Calu3 (cell line): Measurements from ENCODE around the gene THADA. TPM values are rescaled to one million over a fixed set of nuclear protein-coding genes. Genes with fewer than 3 reads are reported as not detected.
A peak's percentile ranks its signal among the peaks of the same experiment; 100 is the strongest.

Experiments
- BruUV-seq: library from RNA; stranded (reverse); fragments of 400-500 nt; replicated peaks from 2 replicates; lab custom pipeline; 2021; lab: Mats Ljungman, UMichigan
- CTCF ChIA-PET: fragments of 300-600 bp; sonication (Branson Sonifier 250); formaldehyde crosslinking; loops from one replicate; lab custom pipeline; 2022; ENCODE audit warnings: antibody characterized with exemption; lab: Charles Lee
- DNase-seq: peaks from one replicate; pipeline ENCODE4 v3.0.0; 2022
- H3K27ac Mint-ChIP-seq: one replicate; pipeline ENCODE4 v1.8.0; 2022; ENCODE audit warnings: mixed read lengths; ENCODE audit not compliant: unreplicated experiment
- H3K27me3 Mint-ChIP-seq: one replicate; pipeline ENCODE4 v1.8.0; 2022; ENCODE audit warnings: mixed read lengths; ENCODE audit not compliant: unreplicated experiment
- H3K36me3 Mint-ChIP-seq: one replicate; pipeline ENCODE4 v1.8.0; 2022; ENCODE audit warnings: mild to moderate bottlenecking, moderate library complexity, mixed read lengths; ENCODE audit not compliant: insufficient read depth, unreplicated experiment
- H3K4me1 Mint-ChIP-seq: one replicate; pipeline ENCODE4 v1.8.0; 2022; ENCODE audit warnings: mild to moderate bottlenecking, low read depth, mixed read lengths; ENCODE audit not compliant: unreplicated experiment
- H3K4me3 Mint-ChIP-seq: one replicate; pipeline ENCODE4 v1.8.0; 2022; ENCODE audit warnings: mild to moderate bottlenecking, low read depth, moderate library complexity, mixed read lengths; ENCODE audit not compliant: unreplicated experiment
- H3K9me3 Mint-ChIP-seq: one replicate; pipeline ENCODE4 v1.8.0; 2022; ENCODE audit warnings: low read depth, mixed read lengths; ENCODE audit not compliant: unreplicated experiment
- intact Hi-C: fragments of 100-400 bp; cut with micrococcal nuclease; formaldehyde crosslinking; loops from one replicate; pipeline ENCODE4 v1.10.0; 2022; ENCODE audit not compliant: unreplicated experiment
- total RNA-seq: library from RNA; stranded (reverse); gene quantifications from 2 replicates; pipeline ENCODE4 v1.2.3, GENCODE V29; 2022
- TF ChIP-seq, protein P1 (sequence below): fragments of 200-600 bp; IDR thresholded peaks from one replicate; pipeline ENCODE4 v1.8.0; 2022; ENCODE audit warnings: antibody characterized with exemption; ENCODE audit not compliant: unreplicated experiment

Gene THADA
- total RNA-seq, 1 experiment from 2014 or later = 35.5 TPM

DNA sequence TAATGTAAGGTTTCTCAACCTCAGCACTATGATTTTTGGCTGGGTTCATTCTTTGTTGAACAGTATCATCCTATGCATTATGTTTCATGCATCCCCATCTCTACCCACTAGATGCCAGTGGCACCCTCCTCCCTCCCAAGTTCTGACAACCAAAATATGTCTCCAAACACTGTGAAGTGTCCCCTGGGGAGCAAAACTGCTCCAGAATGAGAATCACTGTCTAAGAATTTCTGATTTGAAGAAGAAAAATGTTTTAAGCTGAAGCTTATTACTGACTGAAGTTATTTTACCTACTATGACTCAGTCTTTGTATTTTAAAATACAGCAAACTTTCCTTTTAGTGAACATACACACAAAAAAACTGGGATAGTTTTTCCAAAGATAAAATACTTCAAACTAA lies 3.4 kb downstream of the THADA start:
- H3K9me3 Mint-ChIP-seq = no peaks in the 10 kb centered on the region
- intact Hi-C loops = no loop called here
- DNase-seq = no peak
- no peak overlapping the region for H3K4me3 Mint-ChIP-seq
- no peak overlapping the region for H3K27ac Mint-ChIP-seq
- H3K4me1 Mint-ChIP-seq = peaks cover 23% of the 10 kb centered on the region
- no peaks in the 10 kb centered on the region for H3K27me3 Mint-ChIP-seq
- BruUV-seq = no TSS peak
- peaks cover 26% of the 10 kb centered on the region for H3K36me3 Mint-ChIP-seq
- TF ChIP-seq, protein P1, sequence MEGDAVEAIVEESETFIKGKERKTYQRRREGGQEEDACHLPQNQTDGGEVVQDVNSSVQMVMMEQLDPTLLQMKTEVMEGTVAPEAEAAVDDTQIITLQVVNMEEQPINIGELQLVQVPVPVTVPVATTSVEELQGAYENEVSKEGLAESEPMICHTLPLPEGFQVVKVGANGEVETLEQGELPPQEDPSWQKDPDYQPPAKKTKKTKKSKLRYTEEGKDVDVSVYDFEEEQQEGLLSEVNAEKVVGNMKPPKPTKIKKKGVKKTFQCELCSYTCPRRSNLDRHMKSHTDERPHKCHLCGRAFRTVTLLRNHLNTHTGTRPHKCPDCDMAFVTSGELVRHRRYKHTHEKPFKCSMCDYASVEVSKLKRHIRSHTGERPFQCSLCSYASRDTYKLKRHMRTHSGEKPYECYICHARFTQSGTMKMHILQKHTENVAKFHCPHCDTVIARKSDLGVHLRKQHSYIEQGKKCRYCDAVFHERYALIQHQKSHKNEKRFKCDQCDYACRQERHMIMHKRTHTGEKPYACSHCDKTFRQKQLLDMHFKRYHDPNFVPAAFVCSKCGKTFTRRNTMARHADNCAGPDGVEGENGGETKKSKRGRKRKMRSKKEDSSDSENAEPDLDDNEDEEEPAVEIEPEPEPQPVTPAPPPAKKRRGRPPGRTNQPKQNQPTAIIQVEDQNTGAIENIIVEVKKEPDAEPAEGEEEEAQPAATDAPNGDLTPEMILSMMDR = no peak
- CTCF ChIA-PET = interaction anchor here (1.1 kb wide), 1 partner anchor 33 kb away, joined by 3 read pairs; no protein-coding TSS in a partner anchor

DNA sequence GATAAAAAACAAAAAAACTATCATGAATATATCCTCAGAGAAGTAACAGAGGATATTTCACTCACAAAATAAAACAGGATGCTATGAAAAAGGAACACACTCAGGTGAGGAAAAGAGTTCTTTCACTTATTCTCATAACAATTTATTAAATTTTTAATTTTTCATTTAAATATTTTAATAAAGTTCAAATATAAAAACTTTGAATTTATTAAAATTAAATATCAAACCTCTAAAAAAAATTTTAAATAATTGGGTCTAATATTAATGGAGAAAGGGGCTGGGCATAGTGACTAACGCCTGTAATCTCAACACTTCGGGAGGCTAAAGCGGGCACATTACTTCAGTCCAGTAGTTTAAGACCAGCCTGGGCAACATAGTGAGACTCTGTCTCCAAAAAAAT lies 10.1 kb downstream of the THADA start:
- Mint-ChIP-seq H3K36me3 (peaks cover 24% of the 10 kb centered on the region), H3K27ac (no peak overlapping the region), H3K4me1 (no peaks in the 10 kb centered on the region), H3K4me3 (no peak overlapping the region), H3K9me3 (no peaks in the 10 kb centered on the region), H3K27me3 (no peaks in the 10 kb centered on the region)
- BruUV-seq = no TSS peak
- no peak for DNase-seq
- TF ChIP-seq, protein P1 = no peak
- CTCF ChIA-PET = no interaction called here
- intact Hi-C loops = no loop called here

DNA sequence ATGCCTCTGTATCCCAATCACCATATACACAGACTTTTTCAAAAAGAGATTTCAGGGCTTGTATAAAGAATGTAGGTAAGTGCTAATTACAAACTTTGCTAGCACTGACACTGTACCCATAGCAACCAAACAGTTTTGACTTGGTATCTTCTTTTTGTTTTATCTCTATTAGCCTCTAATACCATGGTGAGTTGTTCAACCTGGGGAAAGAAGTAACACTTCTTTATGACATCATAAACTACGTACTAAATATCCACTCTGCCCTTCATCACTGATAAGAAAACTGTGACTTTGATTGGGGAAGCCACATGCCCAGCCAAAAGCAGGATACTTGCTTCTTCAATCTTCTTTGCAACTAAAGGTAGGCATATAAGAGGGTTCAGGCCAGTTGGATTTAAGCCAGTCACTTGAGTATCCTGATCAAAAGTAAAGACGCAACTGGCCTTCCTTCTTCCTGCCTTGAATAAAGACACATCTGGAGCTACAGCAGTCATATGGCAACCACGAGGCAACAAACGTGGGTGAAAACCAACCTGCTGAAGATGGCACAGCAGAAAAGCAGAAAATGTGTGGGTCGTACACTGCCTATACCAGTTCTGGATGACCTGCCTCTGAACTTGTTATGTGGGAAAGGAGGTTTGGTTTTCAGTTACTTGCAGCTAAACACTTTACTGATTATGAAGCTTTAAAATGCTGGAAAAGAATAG lies 16.4 kb downstream of the THADA start:
- Mint-ChIP-seq H3K27me3 (no peaks in the 10 kb centered on the region), H3K36me3 (peaks cover 25% of the 10 kb centered on the region), H3K4me3 (no peak overlapping the region), H3K27ac (no peak overlapping the region), H3K9me3 (no peaks in the 10 kb centered on the region), H3K4me1 (no peaks in the 10 kb centered on the region)
- intact Hi-C loops = no loop called here
- DNase-seq = no peak
- CTCF ChIA-PET = interaction anchor here (0.7 kb wide), 1 partner anchor 19 kb away, joined by 4 read pairs; no protein-coding TSS in a partner anchor
- TF ChIP-seq, protein P1 = no peak
- BruUV-seq = no TSS peak

DNA sequence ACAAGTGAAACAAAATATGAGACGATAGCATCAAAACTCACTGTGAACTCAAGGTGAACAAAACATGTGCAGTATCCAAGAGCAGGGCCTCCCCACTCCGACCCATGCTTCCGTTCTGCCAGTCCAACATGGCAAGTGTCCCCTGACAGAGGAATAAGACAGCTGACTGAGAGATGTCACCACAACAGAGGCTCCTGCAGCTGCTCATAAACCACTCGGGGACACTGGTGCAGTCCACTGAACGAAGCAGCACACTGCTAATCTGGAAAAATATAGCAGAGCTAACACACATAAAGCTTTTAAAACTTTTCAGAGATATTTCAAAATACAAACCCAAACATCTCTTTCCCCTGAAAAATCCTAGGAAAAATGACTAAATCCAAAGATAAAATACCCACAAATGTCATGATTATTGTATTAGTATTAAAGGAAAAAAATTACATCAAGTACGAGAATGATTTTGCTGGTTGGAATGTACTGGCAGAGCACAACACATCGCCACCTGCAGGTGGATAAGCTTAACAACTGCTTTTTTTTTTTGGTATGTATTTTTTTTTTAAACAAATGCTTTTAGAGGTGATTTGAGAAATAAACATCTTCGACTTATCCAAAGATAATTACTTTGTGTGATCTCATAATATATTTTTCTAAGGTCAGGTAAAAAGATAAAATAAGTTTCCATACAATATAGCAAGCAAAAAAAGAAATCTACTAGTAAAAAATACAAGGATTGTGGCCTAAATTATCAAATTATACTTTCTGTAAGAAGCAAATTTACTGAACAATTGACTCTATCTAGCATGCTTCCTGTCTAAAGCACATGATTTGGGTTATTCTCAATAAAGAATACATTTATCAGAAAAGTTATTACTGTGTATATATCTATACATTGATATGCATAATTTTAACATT lies 18.6 kb downstream of the THADA start:
- TF ChIP-seq, protein P1 = peak; percentile 38
- Mint-ChIP-seq H3K9me3 (no peaks in the 10 kb centered on the region), H3K27ac (no peak overlapping the region), H3K4me3 (no peak overlapping the region), H3K36me3 (peaks cover 17% of the 10 kb centered on the region), H3K27me3 (no peaks in the 10 kb centered on the region), H3K4me1 (no peaks in the 10 kb centered on the region)
- CTCF ChIA-PET = interaction anchor here (0.6 to 1.0 kb wide), 10 partner anchors 10 to 770 kb away, joined by 3 to 6 read pairs (median 3); partner anchors contain the start of gene THADA
- DNase-seq = peak; percentile 12
- intact Hi-C loops = no loop called here
- BruUV-seq = no TSS peak
